Measurements from ENCODE around the gene DENND4A.

DNA sequence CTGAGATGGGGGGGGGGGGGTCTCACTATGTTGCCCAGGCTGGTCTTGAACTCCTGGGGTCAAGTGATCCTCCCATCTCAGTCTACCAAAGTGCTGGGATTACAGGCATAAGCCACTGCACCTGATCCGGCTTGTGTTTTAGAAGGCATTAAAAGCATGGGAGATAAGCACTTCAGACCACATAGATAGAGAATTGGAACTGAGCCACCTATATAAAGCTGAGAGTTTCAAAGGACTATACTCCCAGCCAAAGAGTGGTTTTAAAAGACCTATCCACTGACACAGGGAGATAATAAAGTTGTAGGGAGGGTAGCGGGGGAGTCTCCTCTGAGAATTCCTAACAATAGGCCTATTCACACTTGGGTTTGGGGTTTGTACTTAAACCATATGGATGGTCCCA, 34.8 kb downstream of the DENND4A start:
- TF ChIP-seq, protein P1, sequence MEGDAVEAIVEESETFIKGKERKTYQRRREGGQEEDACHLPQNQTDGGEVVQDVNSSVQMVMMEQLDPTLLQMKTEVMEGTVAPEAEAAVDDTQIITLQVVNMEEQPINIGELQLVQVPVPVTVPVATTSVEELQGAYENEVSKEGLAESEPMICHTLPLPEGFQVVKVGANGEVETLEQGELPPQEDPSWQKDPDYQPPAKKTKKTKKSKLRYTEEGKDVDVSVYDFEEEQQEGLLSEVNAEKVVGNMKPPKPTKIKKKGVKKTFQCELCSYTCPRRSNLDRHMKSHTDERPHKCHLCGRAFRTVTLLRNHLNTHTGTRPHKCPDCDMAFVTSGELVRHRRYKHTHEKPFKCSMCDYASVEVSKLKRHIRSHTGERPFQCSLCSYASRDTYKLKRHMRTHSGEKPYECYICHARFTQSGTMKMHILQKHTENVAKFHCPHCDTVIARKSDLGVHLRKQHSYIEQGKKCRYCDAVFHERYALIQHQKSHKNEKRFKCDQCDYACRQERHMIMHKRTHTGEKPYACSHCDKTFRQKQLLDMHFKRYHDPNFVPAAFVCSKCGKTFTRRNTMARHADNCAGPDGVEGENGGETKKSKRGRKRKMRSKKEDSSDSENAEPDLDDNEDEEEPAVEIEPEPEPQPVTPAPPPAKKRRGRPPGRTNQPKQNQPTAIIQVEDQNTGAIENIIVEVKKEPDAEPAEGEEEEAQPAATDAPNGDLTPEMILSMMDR (IDR thresholded peaks at IDR 0.05 in 8 of 11, conservative IDR thresholded peaks at IDR 0.05 in 3 of 11) = no peak
- TF ChIP-seq POLR2AphosphoS5 (IDR thresholded peaks at IDR 0.05) = no peak
- no peak for TF ChIP-seq POLR2A (IDR thresholded peaks at IDR 0.05)

Data from spleen (tissue), 7 donors.